SK-N-SH treated with all-trans-retinoic acid at 6 μM for 48 hours (cell line): ENCODE results near the gene RNF148.

ENCODE experiments used
- ATAC-seq: fragments of 200-7000 bp; cut with Tn5 transposase; 3 replicates; pipeline ENCODE4 v1.9.1; 2020; ENCODE audit warnings: mild to moderate bottlenecking, moderate library complexity
- ARNTL ChIP-seq: fragments of 450-650 bp; formaldehyde crosslinking; IDR thresholded peaks from 2 replicates; pipeline ENCODE4 v1.5.0; 2020; ENCODE audit warnings: low read depth, mild to moderate bottlenecking, moderate library complexity, borderline replicate concordance
- BACH2 ChIP-seq: fragments of 250-450 bp; sonication (Bioruptor Pico); IDR thresholded peaks from 2 replicates; pipeline ENCODE4 v1.9.0; 2021; ENCODE audit warnings: mild to moderate bottlenecking, borderline replicate concordance
- CSDC2 ChIP-seq: fragments of 250-450 bp; sonication (Bioruptor Pico); IDR thresholded peaks from 2 replicates; pipeline ENCODE4 v1.5.0; 2020; ENCODE audit warnings: mild to moderate bottlenecking, moderate library complexity
- ESRRG ChIP-seq: fragments of 250-450 bp; sonication (Bioruptor Pico); IDR thresholded peaks from 2 replicates; pipeline ENCODE4 v1.6.1; 2021; ENCODE audit warnings: mild to moderate bottlenecking
- GLIS3 ChIP-seq: fragments of 250-450 bp; sonication (Bioruptor Pico); IDR thresholded peaks from 2 replicates; pipeline ENCODE4 v1.5.0; 2020; ENCODE audit warnings: mild to moderate bottlenecking, moderate library complexity
- ISL1 ChIP-seq: fragments of 250-450 bp; sonication (Bioruptor Pico); IDR thresholded peaks from 2 replicates; pipeline ENCODE4 v2.1.2; 2022; ENCODE audit warnings: mild to moderate bottlenecking, moderate library complexity
- OSR1 ChIP-seq: fragments of 250-450 bp; sonication (Bioruptor Pico); IDR thresholded peaks from 2 replicates; pipeline ENCODE4 v1.8.0; 2022; ENCODE audit warnings: moderate library complexity, mild to moderate bottlenecking, inconsistent platforms
- PPARA ChIP-seq: fragments of 250-450 bp; sonication (Bioruptor Pico); IDR thresholded peaks from 2 replicates; pipeline ENCODE4 v1.5.0; 2020; ENCODE audit warnings: mild to moderate bottlenecking, borderline replicate concordance
- RARB ChIP-seq: fragments of 250-450 bp; sonication (Bioruptor Pico); IDR thresholded peaks from 2 replicates; pipeline ENCODE4 v1.8.0; 2021; ENCODE audit warnings: mild to moderate bottlenecking, moderate library complexity
- SNAI2 ChIP-seq: fragments of 250-450 bp; sonication (Bioruptor Pico); IDR thresholded peaks from 2 replicates; pipeline ENCODE4 v1.5.0; 2020; ENCODE audit warnings: mild to moderate bottlenecking, moderate library complexity
- TCF4 ChIP-seq: fragments of 250-450 bp; sonication (Bioruptor Pico); IDR thresholded peaks from 2 replicates; pipeline ENCODE4 v1.8.0; 2021; ENCODE audit warnings: mild to moderate bottlenecking, moderate library complexity, borderline replicate concordance
- TOX ChIP-seq: fragments of 250-450 bp; sonication (Bioruptor Pico); IDR thresholded peaks from 2 replicates; pipeline ENCODE4 v1.8.0; 2021; ENCODE audit warnings: mild to moderate bottlenecking, moderate library complexity, borderline replicate concordance
- ZC3H10 ChIP-seq: fragments of 250-450 bp; sonication (Bioruptor Pico); IDR thresholded peaks from 2 replicates; pipeline ENCODE4 v1.5.1; 2021; ENCODE audit warnings: mild to moderate bottlenecking, moderate library complexity
- ZFP3 ChIP-seq: fragments of 250-450 bp; sonication (Bioruptor Pico); IDR thresholded peaks from 2 replicates; pipeline ENCODE4 v1.5.0; 2020; ENCODE audit warnings: mild to moderate bottlenecking, moderate library complexity
- ZFP30 ChIP-seq: fragments of 450-650 bp; formaldehyde crosslinking; IDR thresholded peaks from 2 replicates; pipeline ENCODE4 v1.5.0; 2022; ENCODE audit warnings: mild to moderate bottlenecking, moderate library complexity
- ZNF70 ChIP-seq: fragments of 450-650 bp; formaldehyde crosslinking; IDR thresholded peaks from 2 replicates; pipeline ENCODE4 v1.5.0; 2020; ENCODE audit warnings: mild to moderate bottlenecking, moderate library complexity
- ZNF8 ChIP-seq: fragments of 450-650 bp; formaldehyde crosslinking; IDR thresholded peaks from 2 replicates; pipeline ENCODE4 v1.5.0; 2020; ENCODE audit warnings: mild to moderate bottlenecking, moderate library complexity
- TF ChIP-seq, protein P1 (sequence below): fragments of 250-450 bp; sonication (Bioruptor Pico); IDR thresholded peaks from 2 replicates; pipeline ENCODE4 v1.5.1; 2021; ENCODE audit warnings: mild to moderate bottlenecking, moderate library complexity
- TF ChIP-seq, protein P2 (sequence below): fragments of 250-450 bp; sonication (Bioruptor Pico); IDR thresholded peaks from 2 replicates; pipeline ENCODE4 v1.5.0; 2020; ENCODE audit warnings: mild to moderate bottlenecking, moderate library complexity
- TF ChIP-seq, protein P3 (sequence below): fragments of 250-450 bp; sonication (Bioruptor Pico); IDR thresholded peaks from 2 replicates; pipeline ENCODE4 v1.8.0; 2020; ENCODE audit warnings: mild to moderate bottlenecking, moderate library complexity, borderline replicate concordance
- TF ChIP-seq, protein P4 (sequence below): fragments of 250-450 bp; sonication (Bioruptor Pico); IDR thresholded peaks from 2 replicates; pipeline ENCODE4 v1.8.0; 2021; ENCODE audit warnings: low read depth, mild to moderate bottlenecking, moderate library complexity, borderline replicate concordance

The RNF148 gene

DNA sequence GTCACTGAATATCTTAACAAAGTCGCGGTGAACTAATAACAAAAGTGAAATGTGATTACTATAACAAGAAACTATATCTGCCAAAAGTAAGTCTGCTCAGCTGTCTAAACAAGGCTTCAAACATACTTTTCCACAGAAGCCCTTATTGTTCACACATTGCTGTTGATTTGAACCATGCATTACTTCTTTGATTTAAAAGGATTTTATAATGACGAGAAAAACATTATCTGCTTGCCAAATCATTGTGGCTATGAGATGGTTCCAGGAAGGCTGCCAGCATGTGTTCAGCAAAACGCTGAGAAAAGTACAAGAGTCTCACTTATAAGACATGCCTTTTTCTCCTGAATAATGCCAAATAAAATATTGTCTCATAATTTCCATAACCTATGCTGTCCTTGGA, 28.2 kb downstream of the RNF148 start (continued):
- TF ChIP-seq, protein P1, sequence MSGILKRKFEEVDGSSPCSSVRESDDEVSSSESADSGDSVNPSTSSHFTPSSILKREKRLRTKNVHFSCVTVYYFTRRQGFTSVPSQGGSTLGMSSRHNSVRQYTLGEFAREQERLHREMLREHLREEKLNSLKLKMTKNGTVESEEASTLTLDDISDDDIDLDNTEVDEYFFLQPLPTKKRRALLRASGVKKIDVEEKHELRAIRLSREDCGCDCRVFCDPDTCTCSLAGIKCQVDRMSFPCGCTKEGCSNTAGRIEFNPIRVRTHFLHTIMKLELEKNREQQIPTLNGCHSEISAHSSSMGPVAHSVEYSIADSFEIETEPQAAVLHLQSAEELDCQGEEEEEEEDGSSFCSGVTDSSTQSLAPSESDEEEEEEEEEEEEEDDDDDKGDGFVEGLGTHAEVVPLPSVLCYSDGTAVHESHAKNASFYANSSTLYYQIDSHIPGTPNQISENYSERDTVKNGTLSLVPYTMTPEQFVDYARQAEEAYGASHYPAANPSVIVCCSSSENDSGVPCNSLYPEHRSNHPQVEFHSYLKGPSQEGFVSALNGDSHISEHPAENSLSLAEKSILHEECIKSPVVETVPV: no peak
- no peak for TF ChIP-seq ESRRG (CRISPR knock-in tag)
- TF ChIP-seq GLIS3 (CRISPR knock-in tag): no peak

DNA sequence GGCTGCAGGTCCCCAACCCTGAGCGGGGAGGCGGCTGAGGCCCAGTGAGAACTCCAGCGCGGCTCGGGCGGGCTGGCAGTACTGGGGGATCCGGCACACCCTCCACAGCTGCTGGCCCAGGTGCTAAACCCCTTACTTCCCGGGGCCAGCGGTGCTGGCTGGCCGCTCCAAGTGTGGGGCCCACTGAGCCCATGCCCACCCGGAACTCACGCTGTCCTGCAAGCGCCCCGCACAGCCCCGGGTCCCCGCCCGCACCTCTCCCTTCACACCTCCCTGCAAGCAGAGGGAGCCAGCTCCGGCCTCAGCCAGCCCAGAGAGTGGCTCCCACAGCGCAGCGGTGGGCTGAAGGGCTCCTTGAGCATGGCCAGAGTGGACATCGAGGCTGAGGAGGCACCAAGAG, 28.8 kb downstream of the RNF148 start:
- no peak for TF ChIP-seq RARB
- TF ChIP-seq ZFP3: no peak
- no peak for TF ChIP-seq SNAI2
- TF ChIP-seq, protein P2, sequence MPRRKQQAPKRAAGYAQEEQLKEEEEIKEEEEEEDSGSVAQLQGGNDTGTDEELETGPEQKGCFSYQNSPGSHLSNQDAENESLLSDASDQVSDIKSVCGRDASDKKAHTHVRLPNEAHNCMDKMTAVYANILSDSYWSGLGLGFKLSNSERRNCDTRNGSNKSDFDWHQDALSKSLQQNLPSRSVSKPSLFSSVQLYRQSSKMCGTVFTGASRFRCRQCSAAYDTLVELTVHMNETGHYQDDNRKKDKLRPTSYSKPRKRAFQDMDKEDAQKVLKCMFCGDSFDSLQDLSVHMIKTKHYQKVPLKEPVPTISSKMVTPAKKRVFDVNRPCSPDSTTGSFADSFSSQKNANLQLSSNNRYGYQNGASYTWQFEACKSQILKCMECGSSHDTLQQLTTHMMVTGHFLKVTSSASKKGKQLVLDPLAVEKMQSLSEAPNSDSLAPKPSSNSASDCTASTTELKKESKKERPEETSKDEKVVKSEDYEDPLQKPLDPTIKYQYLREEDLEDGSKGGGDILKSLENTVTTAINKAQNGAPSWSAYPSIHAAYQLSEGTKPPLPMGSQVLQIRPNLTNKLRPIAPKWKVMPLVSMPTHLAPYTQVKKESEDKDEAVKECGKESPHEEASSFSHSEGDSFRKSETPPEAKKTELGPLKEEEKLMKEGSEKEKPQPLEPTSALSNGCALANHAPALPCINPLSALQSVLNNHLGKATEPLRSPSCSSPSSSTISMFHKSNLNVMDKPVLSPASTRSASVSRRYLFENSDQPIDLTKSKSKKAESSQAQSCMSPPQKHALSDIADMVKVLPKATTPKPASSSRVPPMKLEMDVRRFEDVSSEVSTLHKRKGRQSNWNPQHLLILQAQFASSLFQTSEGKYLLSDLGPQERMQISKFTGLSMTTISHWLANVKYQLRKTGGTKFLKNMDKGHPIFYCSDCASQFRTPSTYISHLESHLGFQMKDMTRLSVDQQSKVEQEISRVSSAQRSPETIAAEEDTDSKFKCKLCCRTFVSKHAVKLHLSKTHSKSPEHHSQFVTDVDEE (CRISPR knock-in tag): no peak
- no peak for TF ChIP-seq CSDC2
- no peak for TF ChIP-seq ISL1 (CRISPR knock-in tag)
- TF ChIP-seq TCF4 (CRISPR knock-in tag): no peak
- TF ChIP-seq BACH2: no peak
- TF ChIP-seq ZC3H10: no peak
- no peak for TF ChIP-seq ZNF8 (CRISPR knock-in tag)
- no peak for TF ChIP-seq TOX (CRISPR knock-in tag)
- no peak for TF ChIP-seq ZFP30 (CRISPR knock-in tag)
- TF ChIP-seq PPARA (CRISPR knock-in tag): no peak
- TF ChIP-seq, protein P1: no peak
- TF ChIP-seq ZNF70 (CRISPR knock-in tag): no peak
- TF ChIP-seq, protein P3, sequence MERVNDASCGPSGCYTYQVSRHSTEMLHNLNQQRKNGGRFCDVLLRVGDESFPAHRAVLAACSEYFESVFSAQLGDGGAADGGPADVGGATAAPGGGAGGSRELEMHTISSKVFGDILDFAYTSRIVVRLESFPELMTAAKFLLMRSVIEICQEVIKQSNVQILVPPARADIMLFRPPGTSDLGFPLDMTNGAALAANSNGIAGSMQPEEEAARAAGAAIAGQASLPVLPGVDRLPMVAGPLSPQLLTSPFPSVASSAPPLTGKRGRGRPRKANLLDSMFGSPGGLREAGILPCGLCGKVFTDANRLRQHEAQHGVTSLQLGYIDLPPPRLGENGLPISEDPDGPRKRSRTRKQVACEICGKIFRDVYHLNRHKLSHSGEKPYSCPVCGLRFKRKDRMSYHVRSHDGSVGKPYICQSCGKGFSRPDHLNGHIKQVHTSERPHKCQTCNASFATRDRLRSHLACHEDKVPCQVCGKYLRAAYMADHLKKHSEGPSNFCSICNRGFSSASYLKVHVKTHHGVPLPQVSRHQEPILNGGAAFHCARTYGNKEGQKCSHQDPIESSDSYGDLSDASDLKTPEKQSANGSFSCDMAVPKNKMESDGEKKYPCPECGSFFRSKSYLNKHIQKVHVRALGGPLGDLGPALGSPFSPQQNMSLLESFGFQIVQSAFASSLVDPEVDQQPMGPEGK: no peak
- TF ChIP-seq ARNTL (CRISPR knock-in tag): no peak
- no peak for TF ChIP-seq GLIS3 (CRISPR knock-in tag)
- ATAC-seq: no peak

DNA sequence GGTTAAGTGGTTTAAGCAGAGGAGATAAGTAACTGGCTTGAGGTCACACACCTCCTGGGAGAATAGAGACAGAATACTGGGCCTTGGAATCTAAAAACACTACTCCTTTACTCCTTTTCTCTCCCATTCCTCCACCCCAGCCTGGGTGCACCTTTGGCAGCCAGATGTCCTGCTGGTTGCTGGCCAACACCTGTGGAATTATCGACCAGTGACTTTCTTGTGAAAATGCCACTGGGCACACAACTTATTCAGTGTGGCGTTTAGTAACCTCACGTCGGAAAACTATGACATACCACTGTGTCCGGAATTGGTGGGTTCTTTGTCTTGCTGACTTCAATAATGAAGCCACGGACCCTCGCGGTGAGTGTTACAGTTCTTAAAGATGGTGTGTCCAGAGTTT, 30.2 kb downstream of the RNF148 start:
- TF ChIP-seq BACH2 (no peak), TOX (CRISPR knock-in tag) (no peak), SNAI2 (no peak)
- no peak for ATAC-seq

DNA sequence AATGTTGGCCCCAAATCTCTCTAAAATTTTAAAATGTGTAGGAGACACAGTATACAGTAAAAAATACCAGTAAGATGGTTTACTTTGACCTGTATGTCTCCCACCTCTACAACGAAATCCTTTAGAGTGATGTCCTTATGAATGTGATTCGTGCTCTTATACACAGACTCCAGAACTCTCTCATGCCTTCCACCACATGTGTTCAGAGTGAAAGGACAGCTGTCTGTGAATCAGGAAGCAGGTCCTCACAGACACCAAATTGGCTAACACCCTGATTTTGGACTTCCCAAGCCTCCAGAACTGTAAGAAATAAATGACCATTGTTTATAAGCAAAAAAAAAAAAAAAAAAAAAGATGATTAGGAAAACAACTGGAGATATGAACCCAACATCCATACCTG, 39.0 kb downstream of the RNF148 start:
- ATAC-seq: no peak
- TF ChIP-seq ZFP3 (no peak), ISL1 (CRISPR knock-in tag) (no peak), TOX (CRISPR knock-in tag) (no peak), RARB (no peak), ZNF8 (CRISPR knock-in tag) (no peak), TCF4 (CRISPR knock-in tag) (no peak), CSDC2 (no peak), BACH2 (no peak), PPARA (CRISPR knock-in tag) (no peak), OSR1 (no peak), ZC3H10 (no peak), ZFP30 (CRISPR knock-in tag) (no peak), ESRRG (CRISPR knock-in tag) (no peak)
- TF ChIP-seq, protein P3: no peak
- TF ChIP-seq, protein P4, sequence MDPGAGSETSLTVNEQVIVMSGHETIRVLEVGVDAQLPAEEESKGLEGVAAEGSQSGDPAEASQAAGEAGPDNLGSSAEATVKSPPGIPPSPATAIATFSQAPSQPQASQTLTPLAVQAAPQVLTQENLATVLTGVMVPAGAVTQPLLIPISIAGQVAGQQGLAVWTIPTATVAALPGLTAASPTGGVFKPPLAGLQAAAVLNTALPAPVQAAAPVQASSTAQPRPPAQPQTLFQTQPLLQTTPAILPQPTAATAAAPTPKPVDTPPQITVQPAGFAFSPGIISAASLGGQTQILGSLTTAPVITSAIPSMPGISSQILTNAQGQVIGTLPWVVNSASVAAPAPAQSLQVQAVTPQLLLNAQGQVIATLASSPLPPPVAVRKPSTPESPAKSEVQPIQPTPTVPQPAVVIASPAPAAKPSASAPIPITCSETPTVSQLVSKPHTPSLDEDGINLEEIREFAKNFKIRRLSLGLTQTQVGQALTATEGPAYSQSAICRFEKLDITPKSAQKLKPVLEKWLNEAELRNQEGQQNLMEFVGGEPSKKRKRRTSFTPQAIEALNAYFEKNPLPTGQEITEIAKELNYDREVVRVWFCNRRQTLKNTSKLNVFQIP (CRISPR knock-in tag): no peak
- TF ChIP-seq, protein P1: no peak
